HG02763 (cell line): ENCODE measurements around the gene DGKG.

Experiments
- ATAC-seq: cut with Tn5 transposase; IDR thresholded peaks from one replicate; pipeline ENCODE4 v1.9.1; 2021; ENCODE audit warnings: mild to moderate bottlenecking, moderate library complexity; ENCODE audit not compliant: unreplicated experiment

The DGKG gene

GRCh38 chr3:186247821-186248814, 113.9 kb downstream of the DGKG start:
- ATAC-seq = no peak

- ATAC-seq = no peak
Measured at GRCh38 chr3:186246941-186247340, 115.1 kb downstream of the DGKG start.

- no peak for ATAC-seq
Measured at GRCh38 chr3:186244016-186244415, 118.0 kb downstream of the DGKG start.

GRCh38 chr3:186241910-186242821, 119.9 kb downstream of the DGKG start:
- ATAC-seq = peak; percentile 49

- ATAC-seq = no peak
Measured at GRCh38 chr3:186239321-186239720, 122.7 kb downstream of the DGKG start.

- no peak for ATAC-seq
Measured at GRCh38 chr3:186237915-186238314, 124.1 kb downstream of the DGKG start.

- ATAC-seq = no peak
Measured at GRCh38 chr3:186236357-186237020, 125.5 kb downstream of the DGKG start.

GRCh38 chr3:186235554-186235953, 126.5 kb downstream of the DGKG start:
- peak; percentile 87 for ATAC-seq

GRCh38 chr3:186234152-186234551, 127.9 kb downstream of the DGKG start:
- ATAC-seq = no peak

GRCh38 chr3:186226482-186226881, 135.6 kb downstream of the DGKG start:
- no peak for ATAC-seq

- ATAC-seq = no peak
Measured at GRCh38 chr3:186225603-186226002, 136.4 kb downstream of the DGKG start.

- no peak for ATAC-seq
Measured at GRCh38 chr3:186224041-186224610, 137.9 kb downstream of the DGKG start.

GRCh38 chr3:186223476-186223875, 138.6 kb downstream of the DGKG start:
- ATAC-seq = no peak

- ATAC-seq = no peak
Measured at GRCh38 chr3:186221760-186222378, 140.2 kb downstream of the DGKG start.

- no peak for ATAC-seq
Measured at GRCh38 chr3:186220911-186221645, 141.0 kb downstream of the DGKG start.

GRCh38 chr3:186220365-186220764, 141.7 kb downstream of the DGKG start:
- no peak for ATAC-seq

GRCh38 chr3:186219211-186219638, 142.8 kb downstream of the DGKG start:
- ATAC-seq = no peak

GRCh38 chr3:186218421-186218820, 143.6 kb downstream of the DGKG start:
- ATAC-seq = no peak

- ATAC-seq = peak; percentile 78
Measured at GRCh38 chr3:186217820-186218164, 144.2 kb downstream of the DGKG start.
